ENCODE results near the gene WFS1.

WFS1 gene

DNA sequence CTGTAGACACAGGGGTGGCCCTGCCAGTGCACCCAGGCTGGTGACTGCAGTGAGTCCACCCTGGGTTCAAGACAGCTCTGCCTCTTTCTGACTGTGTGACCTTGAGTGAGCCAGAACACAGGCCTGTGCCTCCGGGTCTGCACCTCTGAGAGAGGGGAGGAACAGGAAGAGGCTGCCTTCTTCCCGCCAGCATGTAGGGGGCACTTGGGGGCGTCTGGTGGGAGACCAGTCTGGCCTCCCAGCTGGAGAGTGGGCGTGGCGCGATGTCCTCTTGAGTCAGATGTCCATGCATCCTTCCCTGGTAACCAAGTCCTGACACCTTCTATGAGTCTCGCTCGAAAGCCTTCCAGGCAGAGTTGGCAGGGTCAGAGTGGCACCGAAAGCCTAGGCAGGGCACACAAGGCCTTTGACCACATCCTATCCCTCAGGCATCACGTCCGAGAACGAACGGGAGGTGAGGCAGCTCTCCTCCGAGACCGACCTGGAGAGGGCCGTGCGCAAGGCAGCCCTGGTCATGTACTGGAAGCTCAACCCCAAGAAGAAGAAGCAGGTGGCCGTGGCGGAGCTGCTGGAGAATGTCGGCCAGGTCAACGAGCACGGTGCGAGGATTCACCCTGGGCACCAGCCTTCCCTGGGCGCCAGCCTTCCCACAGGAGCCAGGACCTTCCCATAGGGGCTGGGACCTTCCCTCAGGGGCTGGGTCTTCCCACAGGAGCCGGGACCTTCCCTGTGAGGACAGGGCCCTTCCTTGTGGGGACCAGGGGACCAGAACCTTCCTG, 21.3 kb downstream of the WFS1 start:
- TF ChIP-seq, protein P1, sequence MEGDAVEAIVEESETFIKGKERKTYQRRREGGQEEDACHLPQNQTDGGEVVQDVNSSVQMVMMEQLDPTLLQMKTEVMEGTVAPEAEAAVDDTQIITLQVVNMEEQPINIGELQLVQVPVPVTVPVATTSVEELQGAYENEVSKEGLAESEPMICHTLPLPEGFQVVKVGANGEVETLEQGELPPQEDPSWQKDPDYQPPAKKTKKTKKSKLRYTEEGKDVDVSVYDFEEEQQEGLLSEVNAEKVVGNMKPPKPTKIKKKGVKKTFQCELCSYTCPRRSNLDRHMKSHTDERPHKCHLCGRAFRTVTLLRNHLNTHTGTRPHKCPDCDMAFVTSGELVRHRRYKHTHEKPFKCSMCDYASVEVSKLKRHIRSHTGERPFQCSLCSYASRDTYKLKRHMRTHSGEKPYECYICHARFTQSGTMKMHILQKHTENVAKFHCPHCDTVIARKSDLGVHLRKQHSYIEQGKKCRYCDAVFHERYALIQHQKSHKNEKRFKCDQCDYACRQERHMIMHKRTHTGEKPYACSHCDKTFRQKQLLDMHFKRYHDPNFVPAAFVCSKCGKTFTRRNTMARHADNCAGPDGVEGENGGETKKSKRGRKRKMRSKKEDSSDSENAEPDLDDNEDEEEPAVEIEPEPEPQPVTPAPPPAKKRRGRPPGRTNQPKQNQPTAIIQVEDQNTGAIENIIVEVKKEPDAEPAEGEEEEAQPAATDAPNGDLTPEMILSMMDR (IDR thresholded peaks at IDR 0.05; ENCODE audit: poor library complexity, severe bottlenecking): no peak
- DNase-seq (ENCODE audit: low spot score): no peak
- H3K9me3 ChIP-seq (ENCODE audit: severe bottlenecking): no peaks in the 10 kb centered on the region
- no peak overlapping the region for H3K27ac ChIP-seq (ENCODE audit: poor library complexity, severe bottlenecking)
- no peak for ATAC-seq (ENCODE audit: low read depth)
- no peaks in the 10 kb centered on the region for H3K27me3 ChIP-seq (ENCODE audit: insufficient read depth, poor library complexity, severe bottlenecking)
- H3K4me3 ChIP-seq (ENCODE audit: severe bottlenecking): no peak overlapping the region
- H3K36me3 ChIP-seq (ENCODE audit: low read depth): no peaks in the 10 kb centered on the region
- H3K4me1 ChIP-seq (ENCODE audit: insufficient read depth, poor library complexity, severe bottlenecking): no peaks in the 10 kb centered on the region

DNA sequence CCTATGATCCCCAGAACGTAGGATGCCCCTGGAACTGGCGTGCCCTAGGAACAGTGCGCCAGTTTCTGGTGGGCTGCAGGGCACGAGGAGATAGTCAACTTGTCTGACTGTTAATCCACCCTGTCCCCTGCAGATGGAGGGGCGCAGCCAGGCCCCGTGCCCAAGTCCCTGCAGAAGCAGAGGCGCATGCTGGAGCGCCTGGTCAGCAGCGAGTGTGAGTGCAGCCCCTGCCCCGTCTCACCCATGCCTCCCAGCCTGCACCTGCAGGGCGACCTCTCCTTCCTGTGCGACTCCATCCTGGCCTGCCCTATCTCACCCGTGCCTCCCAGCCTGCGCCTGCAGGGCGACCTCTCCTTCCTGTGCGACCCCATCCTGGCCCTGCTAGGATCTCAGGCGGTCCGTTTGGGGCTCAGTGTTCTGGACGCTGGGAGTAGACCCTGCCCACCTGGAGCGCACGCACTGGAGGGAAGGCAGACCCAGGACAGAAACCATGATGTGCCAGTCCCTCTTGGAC, 22.2 kb downstream of the WFS1 start:
- Histone ChIP-seq H3K36me3 (ENCODE audit: low read depth) (no peaks in the 10 kb centered on the region), H3K27me3 (ENCODE audit: insufficient read depth, poor library complexity, severe bottlenecking) (no peaks in the 10 kb centered on the region)

GRCh38 chr4:6292376-6293096, 22.9 kb downstream of the WFS1 start:
- ATAC-seq (ENCODE audit: low read depth) (no peak), DNase-seq (ENCODE audit: low spot score) (no peak)
- TF ChIP-seq, protein P1 (IDR thresholded peaks at IDR 0.05; ENCODE audit: poor library complexity, severe bottlenecking): no peak
- Histone ChIP-seq H3K4me3 (ENCODE audit: severe bottlenecking) (no peak overlapping the region), H3K36me3 (ENCODE audit: low read depth) (no peaks in the 10 kb centered on the region), H3K4me1 (ENCODE audit: insufficient read depth, poor library complexity, severe bottlenecking) (no peaks in the 10 kb centered on the region), H3K9me3 (ENCODE audit: severe bottlenecking) (no peaks in the 10 kb centered on the region), H3K27ac (ENCODE audit: poor library complexity, severe bottlenecking) (no peak overlapping the region), H3K27me3 (ENCODE audit: insufficient read depth, poor library complexity, severe bottlenecking) (no peaks in the 10 kb centered on the region)

More for the DNA sequence above, 22.2 kb downstream of the WFS1 start:
- no peak overlapping the region for H3K4me3 ChIP-seq (ENCODE audit: severe bottlenecking)
- no peaks in the 10 kb centered on the region for H3K4me1 ChIP-seq (ENCODE audit: insufficient read depth, poor library complexity, severe bottlenecking)
- H3K9me3 ChIP-seq (ENCODE audit: severe bottlenecking): no peaks in the 10 kb centered on the region
- ATAC-seq (ENCODE audit: low read depth): no peak
- H3K27ac ChIP-seq (ENCODE audit: poor library complexity, severe bottlenecking): no peak overlapping the region
- no peak for DNase-seq (ENCODE audit: low spot score)
- TF ChIP-seq, protein P1 (IDR thresholded peaks at IDR 0.05; ENCODE audit: poor library complexity, severe bottlenecking): no peak

DNA sequence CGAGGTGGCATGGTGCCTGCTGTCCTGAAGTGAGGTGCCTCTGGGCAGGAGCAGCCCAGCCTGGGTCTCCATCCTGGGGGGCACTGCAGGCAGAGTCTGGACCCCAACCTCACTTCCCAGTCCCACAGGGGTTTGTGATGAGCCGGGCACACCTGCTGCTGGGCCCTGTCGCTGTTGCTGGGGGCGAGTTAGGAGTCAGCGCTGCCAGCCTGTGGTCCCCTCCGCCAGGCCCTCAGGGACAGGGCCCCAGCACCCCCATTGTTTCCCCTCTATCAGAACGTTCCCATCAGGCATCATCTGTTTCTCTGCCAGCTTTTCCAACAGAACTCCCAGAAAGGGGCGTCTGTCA, 23.4 kb downstream of the WFS1 start:
- H3K4me1 ChIP-seq (ENCODE audit: insufficient read depth, poor library complexity, severe bottlenecking): no peaks in the 10 kb centered on the region
- DNase-seq (ENCODE audit: low spot score) (no peak), ATAC-seq (ENCODE audit: low read depth) (no peak)
- TF ChIP-seq, protein P1 (IDR thresholded peaks at IDR 0.05; ENCODE audit: poor library complexity, severe bottlenecking): no peak
- no peak overlapping the region for H3K4me3 ChIP-seq (ENCODE audit: severe bottlenecking)
- H3K9me3 ChIP-seq (ENCODE audit: severe bottlenecking): no peaks in the 10 kb centered on the region
- no peaks in the 10 kb centered on the region for H3K27me3 ChIP-seq (ENCODE audit: insufficient read depth, poor library complexity, severe bottlenecking)
- H3K36me3 ChIP-seq (ENCODE audit: low read depth): no peaks in the 10 kb centered on the region
- no peak overlapping the region for H3K27ac ChIP-seq (ENCODE audit: poor library complexity, severe bottlenecking)

All from RWPE2 (cell line).